ENCODE measurements around the gene ASGR1.

DNA sequence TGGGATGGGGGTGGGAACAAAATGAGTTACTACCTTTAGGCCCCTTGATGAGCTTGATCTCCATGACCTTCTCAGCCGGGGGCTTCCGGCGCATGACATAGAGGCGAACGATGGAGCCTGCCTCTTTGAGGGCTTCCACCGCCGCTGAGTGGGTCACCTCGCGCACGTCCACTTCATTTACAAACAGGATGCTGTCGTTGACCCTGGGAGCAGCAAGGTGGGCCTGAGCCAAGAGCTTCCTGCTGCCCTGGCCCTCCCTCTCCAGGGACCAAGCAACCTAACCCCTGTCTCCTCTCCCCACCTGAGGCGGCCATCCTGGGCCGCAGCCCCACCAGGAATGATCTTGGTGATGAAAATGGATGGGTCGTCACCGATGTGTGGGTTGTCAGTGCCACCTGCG lies 24.2 kb upstream of the ASGR1 start:
- TF ChIP-seq POLR2A (IDR thresholded peaks at IDR 0.05; ENCODE audit: low read length): no peak
- no peak for TF ChIP-seq GATA1 (IDR thresholded peaks at IDR 0.05; ENCODE audit: low read depth, low read length)
